ENCODE measurements around the gene UXT. TPM values are rescaled to one million over a fixed set of nuclear protein-coding genes. Genes with fewer than 3 reads are reported as not detected.
A peak's percentile ranks its signal among the peaks of the same experiment; 100 is the strongest.

UXT gene
- total RNA-seq, 2 donors from 2014 or later: 127 to 156 TPM

DNA sequence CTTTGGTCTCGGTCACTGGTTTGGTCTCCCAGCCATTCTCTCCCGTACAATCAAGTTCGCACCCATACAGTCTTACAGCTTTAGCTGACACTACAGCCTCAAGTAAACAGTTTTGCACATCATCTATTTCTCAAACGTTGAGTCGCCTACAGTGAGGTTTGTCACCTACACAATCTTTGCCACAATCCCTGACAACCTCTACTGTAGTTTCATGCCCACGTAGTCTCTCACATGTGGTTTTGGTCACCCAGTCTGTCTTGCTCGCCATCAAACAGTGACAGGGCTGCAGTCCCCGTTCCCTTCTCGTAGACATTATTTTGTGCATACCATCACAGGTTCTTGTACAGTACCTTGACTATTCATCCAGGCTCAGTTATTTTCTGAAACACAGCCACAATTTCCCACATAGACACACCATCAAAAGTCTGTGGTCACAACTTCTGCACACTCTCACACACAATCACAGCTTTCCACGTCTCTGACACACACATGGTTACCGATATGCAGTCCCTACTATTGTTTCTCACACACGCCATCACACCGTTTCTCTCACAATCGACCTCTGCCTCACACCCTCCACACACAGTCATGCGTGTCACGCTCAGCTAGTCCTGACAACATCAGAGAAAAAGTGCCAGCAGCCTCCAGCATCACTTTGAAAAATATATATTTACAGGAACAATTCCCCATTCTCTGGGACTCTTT lies 24.0 kb downstream of the UXT start:
- ATAC-seq (replicated peaks): peak; percentile 83
- no peaks in the 10 kb centered on the region for H3K27me3 Mint-ChIP-seq
- no peaks in the 10 kb centered on the region for H3K9me3 Mint-ChIP-seq
- H3K4me3 Mint-ChIP-seq: no peak overlapping the region
- H3K4me1 Mint-ChIP-seq: peaks cover 10% of the 10 kb centered on the region
- peaks cover 9% of the 10 kb centered on the region for H3K36me3 Mint-ChIP-seq (ENCODE audit: low read depth)
- no peak overlapping the region for H3K27ac Mint-ChIP-seq

DNA sequence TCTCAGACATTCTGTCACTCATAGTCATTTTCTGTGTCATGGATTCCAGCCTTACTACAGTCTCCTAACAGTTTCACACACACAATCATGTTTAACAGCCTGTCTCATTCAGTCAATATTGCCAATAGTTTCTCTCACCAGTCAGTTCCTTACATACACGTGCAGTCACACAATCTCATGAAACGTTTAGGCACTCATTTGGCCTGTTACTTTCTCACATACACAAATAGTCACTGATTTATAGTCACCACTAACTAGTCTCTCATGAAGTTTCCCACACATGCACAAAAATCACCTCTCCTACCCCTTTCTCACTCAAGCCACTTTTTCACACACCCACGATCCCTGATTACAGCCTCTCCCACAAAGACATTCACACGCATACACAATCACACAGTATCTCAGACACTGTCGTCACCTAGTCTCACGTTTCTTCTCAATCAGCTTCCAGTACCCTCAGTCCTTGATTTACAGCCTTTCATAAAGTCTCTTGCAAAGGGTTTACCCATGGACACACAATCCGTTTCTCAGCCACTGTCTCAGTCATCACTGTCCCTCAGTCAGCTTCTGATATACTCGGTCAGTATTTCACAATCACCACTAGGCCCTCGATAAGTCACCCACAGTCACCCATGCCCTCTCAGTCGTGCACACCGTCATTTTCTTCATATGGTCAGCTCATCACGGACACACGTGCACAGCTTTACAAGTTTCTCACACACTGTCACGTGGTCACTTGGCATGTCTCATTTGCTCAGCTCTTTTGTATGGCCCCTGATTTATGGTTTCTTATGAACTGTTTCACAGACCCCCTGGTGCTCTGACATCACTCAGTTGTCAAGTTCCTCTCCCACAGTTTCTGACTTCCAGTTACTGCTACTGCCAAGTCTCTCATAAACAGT lies 25.0 kb downstream of the UXT start:
- peaks cover 9% of the 10 kb centered on the region for H3K4me1 Mint-ChIP-seq
- H3K27me3 Mint-ChIP-seq: no peaks in the 10 kb centered on the region
- no peaks in the 10 kb centered on the region for H3K9me3 Mint-ChIP-seq
- ATAC-seq (replicated peaks): no peak
- peaks cover 9% of the 10 kb centered on the region for H3K36me3 Mint-ChIP-seq (ENCODE audit: low read depth)
- no peak overlapping the region for H3K27ac Mint-ChIP-seq
- no peak overlapping the region for H3K4me3 Mint-ChIP-seq

DNA sequence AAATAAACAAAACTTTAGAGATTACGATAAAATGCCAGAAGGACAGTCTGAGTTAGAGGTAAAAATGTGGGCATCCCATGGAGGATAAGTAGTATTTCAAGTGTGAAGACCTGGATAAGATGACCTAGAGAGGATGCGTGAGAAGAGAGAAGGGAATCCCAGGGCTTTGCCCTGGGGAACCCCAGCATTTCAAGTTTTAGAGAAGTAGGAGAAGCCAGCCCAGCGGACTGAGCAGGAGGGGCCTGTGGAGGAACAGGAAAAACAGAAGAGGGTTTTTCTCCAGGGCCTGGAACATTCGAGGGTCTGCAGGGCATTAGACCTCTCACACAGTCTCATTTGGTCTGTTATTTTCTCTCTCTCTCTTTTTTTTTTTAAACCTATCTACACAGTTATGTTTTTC lies 26.3 kb downstream of the UXT start:
- ATAC-seq (replicated peaks): no peak
- Mint-ChIP-seq H3K9me3 (no peaks in the 10 kb centered on the region), H3K27ac (no peak overlapping the region), H3K4me1 (peaks cover 13% of the 10 kb centered on the region), H3K4me3 (no peak overlapping the region), H3K27me3 (no peaks in the 10 kb centered on the region), H3K36me3 (ENCODE audit: low read depth) (peaks cover 9% of the 10 kb centered on the region)

DNA sequence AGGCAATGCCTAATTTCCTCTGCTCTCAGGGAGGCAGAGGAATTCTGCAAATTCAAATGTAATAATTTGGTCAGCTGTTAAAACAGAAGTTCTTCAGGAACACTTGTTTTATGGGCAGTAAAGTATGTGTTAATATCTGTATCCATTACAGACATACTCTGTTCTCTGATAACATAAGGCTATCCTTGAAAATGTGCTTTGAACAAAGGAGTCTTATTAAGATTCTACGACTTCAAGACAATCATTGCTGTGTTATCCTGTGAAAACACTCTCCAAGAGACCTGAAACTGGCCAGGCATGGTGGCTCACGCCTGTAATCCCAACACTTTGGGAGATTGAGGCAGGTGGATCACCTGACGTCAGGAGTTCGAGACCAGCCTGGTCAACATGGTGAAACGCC lies 27.3 kb downstream of the UXT start:
- ATAC-seq (replicated peaks): no peak
- H3K36me3 Mint-ChIP-seq (ENCODE audit: low read depth): peaks cover 9% of the 10 kb centered on the region
- no peaks in the 10 kb centered on the region for H3K27me3 Mint-ChIP-seq
- no peak overlapping the region for H3K27ac Mint-ChIP-seq
- peaks cover 13% of the 10 kb centered on the region for H3K4me1 Mint-ChIP-seq
- H3K4me3 Mint-ChIP-seq: no peak overlapping the region
- no peaks in the 10 kb centered on the region for H3K9me3 Mint-ChIP-seq

DNA sequence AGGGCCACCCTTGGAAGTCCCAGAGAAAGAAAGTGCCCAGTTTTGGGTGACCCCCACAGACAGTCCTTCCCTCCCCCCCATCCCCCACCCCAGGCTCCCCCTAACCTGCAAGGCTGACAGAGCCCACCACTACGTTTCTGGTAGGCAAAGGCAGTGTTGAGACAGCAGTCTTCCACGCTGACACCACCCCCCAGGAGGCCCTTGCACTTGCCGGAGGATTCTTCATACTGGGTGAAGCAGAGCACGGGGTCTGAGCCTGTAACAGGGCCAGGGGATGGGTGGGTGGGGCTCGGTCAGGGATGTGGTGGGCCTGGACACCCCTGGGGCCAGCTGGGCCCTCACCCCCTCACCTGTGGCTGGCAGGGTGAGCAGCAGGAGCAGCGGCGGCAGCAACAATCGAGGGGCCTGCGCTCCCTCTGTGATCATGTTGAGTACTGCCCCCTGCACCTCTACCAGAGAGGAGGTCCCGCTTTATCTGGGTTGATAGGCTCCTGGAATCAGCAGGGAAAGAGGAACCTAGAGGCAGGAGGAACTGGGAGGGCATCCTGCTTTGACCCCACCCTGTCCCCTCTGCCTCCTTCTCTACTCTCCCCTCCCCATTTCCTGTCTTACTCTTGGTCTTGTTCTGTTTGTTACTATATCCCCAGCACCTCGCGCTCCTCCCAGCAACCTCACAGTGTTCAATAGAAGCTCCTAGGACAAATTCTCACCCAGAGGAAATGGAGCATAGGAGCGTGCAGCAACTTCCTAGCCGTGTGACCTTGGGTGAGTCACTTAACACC lies 29.4 kb downstream of the UXT start, which contains the start of gene CFP:
Gene CFP, minus strand, starts transcription at position 512 of the 782 bp plus-strand sequence. Its CDS starts 86 bp downstream, at position 426.
- ATAC-seq (replicated peaks): peak; percentile 60
- peaks cover 9% of the 10 kb centered on the region for H3K36me3 Mint-ChIP-seq (ENCODE audit: low read depth)

DNA sequence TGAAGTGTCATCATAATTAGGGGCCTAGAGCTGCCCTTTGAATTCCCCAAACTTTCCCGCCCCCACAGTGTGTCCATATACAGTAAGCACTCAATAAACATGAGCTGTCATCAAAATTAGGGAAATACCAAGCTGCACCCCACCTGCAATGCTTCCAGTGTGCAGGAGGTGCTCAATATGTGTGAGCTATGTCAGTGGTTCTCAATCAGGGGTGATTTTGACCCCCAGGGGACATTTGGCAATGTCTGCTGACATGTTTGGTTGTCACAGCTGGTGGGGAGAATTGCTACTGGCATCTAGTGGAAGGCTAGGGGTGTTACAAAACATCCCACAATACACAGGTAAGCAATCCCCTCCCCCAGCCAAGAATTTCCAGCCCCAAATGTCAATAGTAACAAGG lies 30.0 kb downstream of the UXT start:
- peak overlapping the region; percentile 33 for H3K27ac Mint-ChIP-seq
- ATAC-seq (replicated peaks): peak; percentile 29

More for the DNA sequence above, 29.4 kb downstream of the UXT start, which contains the start of gene CFP:
- H3K4me3 Mint-ChIP-seq: peak within 1 kb of the TSS; percentile 80
- H3K9me3 Mint-ChIP-seq: no peaks in the 10 kb centered on the region
- no peaks in the 10 kb centered on the region for H3K27me3 Mint-ChIP-seq
- H3K27ac Mint-ChIP-seq: peak within 1 kb of the TSS; percentile 86
- peaks cover 13% of the 10 kb centered on the region for H3K4me1 Mint-ChIP-seq

DNA sequence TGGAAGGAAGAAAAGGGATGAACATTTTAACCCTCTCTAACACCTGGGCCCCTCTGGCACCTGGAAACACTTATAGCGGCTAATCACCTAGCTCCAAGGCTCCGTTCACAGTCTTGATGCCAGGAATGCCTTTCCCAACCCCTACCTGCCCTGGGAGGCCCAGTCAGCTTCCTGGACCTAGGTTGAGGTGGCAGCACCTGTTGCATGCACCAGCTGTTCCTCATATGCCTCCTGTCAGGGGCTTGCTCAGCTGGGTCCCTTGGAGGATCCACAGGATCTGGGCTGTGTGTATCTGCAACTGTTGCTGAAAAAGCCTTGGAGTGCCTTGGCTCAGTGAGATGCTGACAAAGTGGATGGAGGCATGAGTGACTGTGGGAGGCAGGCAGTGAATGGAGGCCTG lies 33.6 kb downstream of the UXT start:
- no peak for ATAC-seq (replicated peaks)
- H3K4me3 Mint-ChIP-seq: no peak overlapping the region
- H3K9me3 Mint-ChIP-seq: no peaks in the 10 kb centered on the region
- H3K27ac Mint-ChIP-seq: no peak overlapping the region
- H3K27me3 Mint-ChIP-seq: no peaks in the 10 kb centered on the region
- H3K4me1 Mint-ChIP-seq: peaks cover 13% of the 10 kb centered on the region
- H3K36me3 Mint-ChIP-seq (ENCODE audit: low read depth): no peaks in the 10 kb centered on the region

More for the DNA sequence above, 30.0 kb downstream of the UXT start:
- peak overlapping the region; percentile 80 for H3K4me3 Mint-ChIP-seq
- H3K36me3 Mint-ChIP-seq (ENCODE audit: low read depth): peaks cover 9% of the 10 kb centered on the region
- H3K4me1 Mint-ChIP-seq: peaks cover 13% of the 10 kb centered on the region
- no peaks in the 10 kb centered on the region for H3K9me3 Mint-ChIP-seq
- H3K27me3 Mint-ChIP-seq: no peaks in the 10 kb centered on the region

DNA sequence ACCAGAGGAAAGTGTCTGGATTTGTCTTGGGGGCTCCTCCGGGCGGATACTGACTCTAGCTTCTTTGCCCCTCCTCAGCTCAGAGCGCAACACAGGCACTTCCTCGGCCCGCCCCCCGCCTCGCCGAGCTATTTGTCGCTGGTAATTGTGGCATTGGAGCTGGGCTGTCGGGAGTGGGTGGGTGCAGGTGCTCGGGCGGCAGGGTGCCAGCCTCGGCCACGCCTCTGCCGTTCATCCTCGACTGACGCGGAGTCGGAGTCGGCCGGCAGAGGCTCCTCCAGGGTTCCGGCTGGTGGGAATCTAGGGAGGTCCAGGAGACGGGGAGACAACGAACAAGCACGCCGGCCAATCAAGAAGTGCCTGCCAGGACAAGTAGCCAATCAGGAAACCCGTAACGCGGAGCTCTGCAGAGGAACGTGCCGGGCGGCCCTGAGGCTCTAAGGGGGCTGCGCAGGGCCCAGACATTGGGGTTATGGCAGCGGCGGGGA lies 35.4 kb downstream of the UXT start:
- no peak overlapping the region for H3K27ac Mint-ChIP-seq
- peaks cover under 1% of the 10 kb centered on the region for H3K4me1 Mint-ChIP-seq
- no peaks in the 10 kb centered on the region for H3K27me3 Mint-ChIP-seq
- peak overlapping the region; percentile 80 for H3K4me3 Mint-ChIP-seq
- peak; percentile 67 for ATAC-seq (replicated peaks)
- no peaks in the 10 kb centered on the region for H3K9me3 Mint-ChIP-seq
- H3K36me3 Mint-ChIP-seq (ENCODE audit: low read depth): no peaks in the 10 kb centered on the region

DNA sequence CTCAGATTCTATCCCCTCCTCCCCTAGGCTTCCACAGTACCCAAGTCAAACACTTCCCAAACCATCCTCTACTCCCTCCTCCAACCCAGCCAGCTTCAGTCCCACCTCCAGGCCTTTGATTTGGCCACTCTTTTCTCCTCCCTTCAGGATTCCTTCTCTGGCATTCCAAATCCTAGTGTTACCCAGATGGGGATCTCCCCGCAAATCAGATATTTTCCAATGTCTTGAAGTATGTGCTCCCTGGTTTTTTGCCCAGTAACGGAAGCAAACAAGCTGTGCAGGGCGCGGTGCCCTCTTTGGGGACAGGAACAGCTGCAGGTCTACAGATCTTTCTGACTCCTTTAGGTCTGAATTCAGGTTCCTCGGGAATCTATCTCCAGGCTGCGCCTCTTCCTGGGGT lies 37.1 kb downstream of the UXT start:
- no peaks in the 10 kb centered on the region for H3K36me3 Mint-ChIP-seq (ENCODE audit: low read depth)
- no peak overlapping the region for H3K4me3 Mint-ChIP-seq
- no peaks in the 10 kb centered on the region for H3K9me3 Mint-ChIP-seq
- ATAC-seq (replicated peaks): no peak
- no peaks in the 10 kb centered on the region for H3K4me1 Mint-ChIP-seq
- H3K27ac Mint-ChIP-seq: no peak overlapping the region
- no peaks in the 10 kb centered on the region for H3K27me3 Mint-ChIP-seq

DNA sequence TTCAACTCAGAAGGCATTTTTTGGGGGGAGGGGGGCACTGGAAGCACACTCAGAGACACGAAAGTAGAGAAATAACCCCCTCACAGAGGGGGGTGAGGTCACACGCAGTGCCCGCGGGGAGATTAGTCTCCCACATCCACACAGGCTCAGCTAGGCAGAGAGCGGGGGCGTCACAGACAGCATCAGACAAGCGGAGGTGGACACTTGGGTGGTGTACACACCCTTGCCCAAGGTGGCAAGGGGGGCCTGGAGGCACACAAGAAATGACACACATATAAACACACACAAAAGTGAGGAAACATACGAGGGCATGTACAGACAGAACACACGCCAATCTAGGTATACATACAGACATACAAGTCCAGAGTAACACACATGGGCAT lies 38.7 kb downstream of the UXT start:
- ATAC-seq (replicated peaks): no peak

DNA sequence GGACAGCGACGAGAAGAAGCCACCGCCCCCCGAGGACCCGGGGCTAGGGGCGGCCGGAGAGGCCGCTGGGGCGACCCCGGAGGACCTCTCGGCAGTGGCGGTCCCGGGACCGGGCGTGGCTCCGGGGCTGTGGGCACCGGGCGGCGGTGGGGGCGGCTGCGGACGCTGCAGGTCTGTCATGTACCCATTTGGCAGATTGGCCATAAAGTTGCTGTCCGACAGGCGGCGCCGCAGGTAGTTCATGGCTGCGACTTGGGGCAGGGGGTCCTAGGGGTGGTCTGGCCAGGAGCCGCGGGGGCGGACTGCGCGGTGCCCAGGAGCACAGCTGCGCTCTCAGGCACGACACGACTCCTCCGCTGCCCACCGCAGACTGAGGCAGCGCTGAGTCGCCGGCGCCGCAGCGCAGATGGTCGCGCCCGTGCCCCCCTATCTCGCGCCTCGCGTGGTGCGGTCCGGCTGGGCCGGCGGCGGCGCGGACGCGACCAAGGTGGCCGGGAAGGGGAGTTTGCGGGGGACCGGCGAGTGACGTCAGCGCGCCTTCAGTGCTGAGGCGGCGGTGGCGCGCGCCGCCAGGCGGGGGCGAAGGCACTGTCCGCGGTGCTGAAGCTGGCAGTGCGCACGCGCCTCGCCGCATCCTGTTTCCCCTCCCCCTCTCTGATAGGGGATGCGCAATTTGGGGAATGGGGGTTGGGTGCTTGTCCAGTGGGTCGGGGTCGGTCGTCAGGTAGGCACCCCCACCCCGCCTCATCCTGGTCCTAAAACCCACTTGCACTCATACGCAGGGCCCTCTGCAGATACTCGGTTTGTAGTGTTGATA lies 39.3 kb downstream of the UXT start, which contains the start of gene SYN1:
Gene SYN1, minus strand, starts transcription at position 372 of the 817 bp plus-strand sequence. Its CDS starts 129 bp downstream, at position 243.
- H3K27ac Mint-ChIP-seq: peak within 1 kb of the TSS; percentile 22
- H3K4me3 Mint-ChIP-seq: peak within 1 kb of the TSS; percentile 75
- no peaks in the 10 kb centered on the region for H3K4me1 Mint-ChIP-seq
- no peaks in the 10 kb centered on the region for H3K27me3 Mint-ChIP-seq
- ATAC-seq (replicated peaks): peak; percentile 85
- no peaks in the 10 kb centered on the region for H3K36me3 Mint-ChIP-seq (ENCODE audit: low read depth)
- no peaks in the 10 kb centered on the region for H3K9me3 Mint-ChIP-seq

More for the DNA sequence above, 38.7 kb downstream of the UXT start:
- peak overlapping the region; percentile 26 for H3K4me3 Mint-ChIP-seq
- H3K36me3 Mint-ChIP-seq (ENCODE audit: low read depth): no peaks in the 10 kb centered on the region
- H3K4me1 Mint-ChIP-seq: no peaks in the 10 kb centered on the region
- H3K27ac Mint-ChIP-seq: no peak overlapping the region
- no peaks in the 10 kb centered on the region for H3K27me3 Mint-ChIP-seq
- H3K9me3 Mint-ChIP-seq: no peaks in the 10 kb centered on the region

DNA sequence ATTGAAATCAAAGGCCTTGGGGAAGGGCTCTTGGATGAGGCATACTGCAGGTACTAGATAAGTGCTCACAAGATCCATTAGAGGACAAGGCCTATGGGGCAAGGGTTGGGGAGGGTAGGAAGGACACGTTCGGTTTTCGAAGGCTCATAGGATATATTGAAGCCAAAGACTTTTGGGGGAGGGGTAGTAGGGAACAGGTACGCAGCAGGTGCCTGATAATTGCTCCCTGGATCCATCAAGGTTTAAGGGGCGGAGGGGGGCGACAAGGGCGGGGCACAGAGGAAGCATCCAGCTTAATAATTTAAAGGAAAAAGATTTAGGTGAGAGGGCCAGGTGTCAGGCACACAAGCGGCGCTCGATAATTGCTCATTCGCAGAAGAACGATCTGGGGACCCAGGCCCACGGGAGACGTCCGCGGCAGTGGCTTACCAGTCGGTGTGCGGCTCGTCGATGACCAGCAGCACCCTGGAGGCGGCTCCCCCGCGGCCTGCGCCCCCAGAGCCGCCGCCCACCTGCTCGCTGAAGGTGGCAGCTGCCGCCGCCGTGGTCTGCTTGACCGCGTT lies 40.0 kb downstream of the UXT start:
- peak overlapping the region; percentile 22 for H3K27ac Mint-ChIP-seq
- no peak for ATAC-seq (replicated peaks)
- no peaks in the 10 kb centered on the region for H3K9me3 Mint-ChIP-seq
- no peaks in the 10 kb centered on the region for H3K27me3 Mint-ChIP-seq
- no peaks in the 10 kb centered on the region for H3K36me3 Mint-ChIP-seq (ENCODE audit: low read depth)
- H3K4me3 Mint-ChIP-seq: peak overlapping the region; percentile 75
- no peaks in the 10 kb centered on the region for H3K4me1 Mint-ChIP-seq

DNA sequence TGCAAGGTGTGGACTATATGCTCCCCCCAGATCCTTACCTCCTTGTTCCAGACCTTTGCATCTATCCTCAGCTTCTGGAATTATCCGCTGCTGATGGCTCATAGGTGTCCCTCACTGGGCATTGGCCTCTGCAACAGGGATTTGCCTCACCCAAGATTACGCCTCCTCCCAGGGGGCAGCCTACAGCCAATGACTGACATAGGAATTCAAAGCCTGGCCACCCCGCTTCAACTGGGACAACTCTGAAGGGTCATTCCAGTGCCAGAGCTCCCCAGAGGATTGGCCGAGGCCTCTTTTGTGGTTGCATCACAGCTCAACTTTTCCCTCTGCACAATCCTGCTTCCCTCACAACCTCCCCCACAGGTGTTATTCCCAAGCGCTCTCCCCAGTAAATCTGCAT lies 44.4 kb downstream of the UXT start:
- Mint-ChIP-seq H3K9me3 (no peaks in the 10 kb centered on the region), H3K4me3 (no peak overlapping the region), H3K36me3 (ENCODE audit: low read depth) (no peaks in the 10 kb centered on the region)

More for the DNA sequence above, 44.4 kb downstream of the UXT start:
- Mint-ChIP-seq H3K27me3 (no peaks in the 10 kb centered on the region), H3K27ac (no peak overlapping the region), H3K4me1 (no peaks in the 10 kb centered on the region)
- ATAC-seq (replicated peaks): no peak

All from activated T-helper 17 cell treated with anti-CD3 and anti-CD28 coated beads, Interleukin-2, amount 50 U/mL, for 72 hours (primary cell).